ENCODE data around the gene MCM10. TPM values are rescaled to one million over a fixed set of nuclear protein-coding genes. Genes with fewer than 3 reads are reported as not detected.
A peak's percentile ranks its signal among the peaks of the same experiment; 100 is the strongest.

Gene MCM10
- total and polyA plus RNA-seq, 10 of the 15 experiments (the other 5 are each of a cell fraction or from before 2014, with no cell fraction given), result 5.8 to 35.1 (median 23.7) TPM

DNA sequence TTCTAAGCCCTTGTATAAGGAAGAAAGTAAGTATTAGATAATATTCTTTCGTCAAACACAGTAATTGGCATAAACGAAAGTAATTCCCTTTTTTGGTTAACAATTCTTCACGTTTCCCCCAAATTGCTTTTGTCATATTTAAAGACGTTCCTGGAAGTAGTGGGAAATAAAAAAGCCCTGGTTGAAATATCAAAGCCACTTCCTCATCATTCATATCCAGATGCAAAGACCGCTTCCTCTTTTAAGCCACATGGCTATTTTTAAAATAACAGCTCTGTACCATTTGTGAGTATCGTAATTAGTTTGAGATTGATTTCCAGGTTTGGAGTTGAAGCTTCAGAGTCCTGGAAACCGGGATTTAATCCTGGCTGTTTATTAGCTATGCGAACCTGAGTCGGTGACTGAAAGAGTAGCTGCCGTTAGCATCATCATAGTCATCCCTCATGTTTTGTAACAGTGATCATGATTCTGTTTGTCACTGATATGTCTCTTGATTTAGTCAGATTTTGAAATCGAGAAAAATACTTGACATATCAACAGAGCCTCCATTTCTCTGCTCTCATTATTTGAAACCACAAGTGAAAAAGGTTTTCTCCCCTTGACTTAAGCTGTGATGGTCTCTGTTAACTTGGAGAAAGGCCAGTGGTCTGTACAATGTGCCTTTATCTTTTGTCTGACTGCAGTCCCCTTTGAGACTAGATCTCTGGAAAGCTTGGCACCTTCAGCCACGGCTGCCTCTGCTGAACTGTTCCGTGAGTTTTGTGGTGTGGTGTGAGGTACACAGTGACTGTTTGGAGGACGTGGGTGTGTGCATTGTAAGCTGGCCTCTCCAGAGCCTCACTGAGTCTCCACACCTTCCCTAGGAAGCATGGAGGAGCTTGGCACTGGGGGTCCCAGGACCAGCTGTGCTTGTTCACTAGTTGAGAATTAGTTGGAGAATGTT lies 43.2 kb upstream of the MCM10 start (continued):
- TF ChIP-seq CHD2 (IDR thresholded peaks at IDR 0.05; ENCODE audit: borderline replicate concordance, low read depth, low read length) (no peak), NFYA (IDR thresholded peaks at IDR 0.05; ENCODE audit: borderline replicate concordance, low read depth, low read length) (no peak), RUNX3 (IDR thresholded peaks at IDR 0.05; ENCODE audit: low read length) (peak; percentile 66), RAD51 (IDR thresholded peaks at IDR 0.05) (no peak), CBX3 (IDR thresholded peaks at IDR 0.05; ENCODE audit: borderline replicate concordance, low read depth) (no peak), SIN3A (IDR thresholded peaks at IDR 0.05; ENCODE audit: low read depth, low read length) (no peak), RB1 (IDR thresholded peaks at IDR 0.05; ENCODE audit: borderline replicate concordance) (no peak), MTA3 (IDR thresholded peaks at IDR 0.05; ENCODE audit: borderline replicate concordance, low read length) (no peak), TARDBP (IDR thresholded peaks at IDR 0.05; ENCODE audit: borderline replicate concordance) (no peak), NR2C1 (IDR thresholded peaks at IDR 0.05) (no peak), POLR2AphosphoS2 (IDR thresholded peaks at IDR 0.05; ENCODE audit: low read depth, low read length) (no peak), IKZF1 (conservative IDR thresholded peaks at IDR 0.05) (peak; percentile 40; the same call in 1 of the 2 replicates)

DNA sequence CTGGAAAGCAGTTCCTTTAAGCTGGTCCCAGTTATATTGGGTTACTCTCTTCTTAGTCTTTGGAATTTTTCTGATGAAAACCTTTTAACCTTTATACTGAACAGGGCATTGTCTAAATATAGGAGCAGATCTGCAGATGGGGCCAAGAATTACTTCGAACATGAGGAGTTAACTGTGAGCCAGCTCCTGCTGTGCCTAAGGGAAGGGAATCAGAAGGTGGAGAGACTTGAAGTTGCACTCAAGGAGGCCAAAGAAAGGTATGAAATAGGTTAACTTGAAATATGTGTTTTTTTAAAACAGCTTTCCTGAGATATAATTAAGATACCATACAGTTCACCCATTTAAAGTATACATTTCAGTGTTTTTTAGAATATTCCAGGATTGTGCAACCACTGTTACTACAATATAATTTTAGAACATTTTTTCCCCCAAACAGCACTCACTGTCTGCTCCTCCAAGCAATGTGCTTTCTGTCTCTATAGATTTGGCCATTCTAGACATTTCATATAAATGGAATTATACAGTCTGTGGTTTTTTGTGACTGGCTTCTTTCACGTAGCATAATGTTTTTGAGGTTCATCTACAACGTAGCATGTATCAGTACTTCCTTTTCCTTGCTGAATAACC lies 42.5 kb upstream of the MCM10 start:
- Histone ChIP-seq H3K27me3 (replicated peaks in 1 of 2; ENCODE audit: control insufficient read depth in 2 of 2, insufficient read depth in 2 of 2, low read length in 1 of 2) (no peaks in the 10 kb centered on the region), H3K27ac (ENCODE audit: control insufficient read depth, insufficient read depth) (no peak overlapping the region), H2AFZ (ENCODE audit: control insufficient read depth, low read depth, low read length) (no peak overlapping the region), H3K79me2 (ENCODE audit: control insufficient read depth, insufficient read depth, low read length) (no peaks in the 10 kb centered on the region), H3K4me3 (no peak overlapping the region), H3K4me2 (ENCODE audit: control insufficient read depth, insufficient read depth) (no peak overlapping the region), H3K9me3 (replicated peaks; ENCODE audit: control insufficient read depth, insufficient read depth, low read length) (no peaks in the 10 kb centered on the region), H3K9ac (ENCODE audit: control insufficient read depth, insufficient read depth, low read length) (no peak overlapping the region), H4K20me1 (ENCODE audit: control insufficient read depth, insufficient read depth) (no peaks in the 10 kb centered on the region), H3K4me1 (ENCODE audit: control insufficient read depth, insufficient read depth, low read length) (peaks cover 15% of the 10 kb centered on the region), H3K36me3 (ENCODE audit: control insufficient read depth in 2 of 2, insufficient read depth in 2 of 2, low read length in 1 of 2) (peaks cover 0 to 2% of the 10 kb centered on the region in 2 experiments; a peak in 3 of 4 replicates)
- ChIA-PET POLR2A (no interaction called here), RAD21 (ENCODE audit: unreplicated experiment) (no interaction called here), SMC1A (ENCODE audit: uncharacterized antibody, unreplicated experiment) (interaction anchor here (0.7 to 1.7 kb wide), 2 partner anchors 43 to 58 kb away, joined by 3 to 5 read pairs; partner anchors contain the start of gene MCM10), CTCF (interaction anchor here (0.6 to 3.9 kb wide), 4 partner anchors 8 to 1084 kb away, joined by 3 to 19 read pairs (median 4); partner anchors contain the start of gene OPTN)
- in situ Hi-C loops (cut with MboI) (no loop called here), intact Hi-C loops (cut with micrococcal nuclease; ENCODE audit: unreplicated experiment) (no loop called here)
- TF ChIP-seq ZNF592 (IDR thresholded peaks at IDR 0.05), result no peak
- no peak for ATAC-seq
- no peak for DNase-seq (ENCODE audit: low read depth, low spot score)
- 86% methylated on average over 3 of the region's 3 CpGs for WGBS (ENCODE audit: insufficient coverage, insufficient replicate concordance, low lambda C conversion rate, missing lambda C conversion rate)
- no TSS peak for BruUV-seq (replicated peaks)
- no peak for FAIRE-seq

Measured in GM12878 (cell line).